GM20431 (cell line): ENCODE measurements around the gene ABCA9.
"Not testable (repeated sequence)": the region's sequence is repeated elsewhere in the genome, so short reads cannot be mapped to it uniquely, and the experiment has no call there.

Experiments
- in situ Hi-C: fragments of 300-500 bp; cut with MseI, MboI; formaldehyde crosslinking; loops from one replicate; pipeline ENCODE4 v1.15.0; 2020; ENCODE audit warnings: low sequenced_read_pairs; ENCODE audit not compliant: unreplicated experiment

The ABCA9 gene

DNA sequence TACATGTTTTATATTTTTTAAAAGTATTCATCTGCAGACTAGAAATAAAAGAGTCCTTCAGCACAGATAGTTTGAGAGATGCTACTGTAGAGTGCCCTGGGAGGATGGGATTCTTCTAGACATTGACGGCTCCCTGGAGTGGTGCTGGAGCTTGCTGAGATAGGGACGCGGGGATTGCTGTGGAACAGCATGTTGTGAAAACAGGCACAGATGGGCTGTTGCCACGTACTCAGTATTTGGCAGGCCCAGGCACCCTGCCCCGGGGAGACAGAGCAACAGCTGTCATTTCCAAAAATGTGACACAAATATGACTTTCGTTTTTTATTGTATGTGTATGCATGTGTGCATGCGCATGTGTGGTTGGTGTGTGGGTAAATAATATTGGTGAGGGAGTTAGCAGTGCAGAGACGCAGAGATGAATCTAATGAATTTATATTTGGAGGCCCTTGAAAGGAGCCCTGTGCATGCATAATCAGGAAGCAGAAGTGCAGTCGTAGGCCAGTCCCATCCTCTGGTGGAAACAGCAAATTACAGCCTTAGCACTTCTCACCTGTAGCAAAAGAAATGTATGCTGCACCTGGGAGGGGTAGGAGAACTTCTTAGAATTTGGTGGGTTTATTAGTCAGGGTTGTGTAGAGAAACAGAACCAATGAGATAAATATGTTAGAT lies 99.4 kb downstream of the ABCA9 start:
- in situ Hi-C loops: no loop called here

DNA sequence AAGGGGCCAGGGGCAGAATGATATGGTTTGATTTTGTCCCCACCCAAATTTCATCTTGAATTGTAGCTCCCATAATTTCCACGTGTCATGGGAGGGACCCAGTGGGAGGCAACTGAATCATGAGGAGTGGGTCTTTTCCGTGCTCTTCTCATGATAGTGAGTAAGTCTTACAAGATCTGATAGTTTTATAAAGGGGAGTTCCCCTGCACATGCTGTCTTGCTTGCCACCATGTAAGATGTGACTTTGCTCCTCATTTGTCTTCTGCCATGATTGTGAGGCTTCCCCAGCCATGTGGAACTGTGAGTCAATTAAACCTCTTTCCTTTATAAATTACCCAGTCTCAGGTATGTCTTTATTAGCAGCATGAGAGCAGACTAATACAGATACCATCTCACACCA lies 101.6 kb downstream of the ABCA9 start:
- in situ Hi-C loops: not testable (repeated sequence)

DNA sequence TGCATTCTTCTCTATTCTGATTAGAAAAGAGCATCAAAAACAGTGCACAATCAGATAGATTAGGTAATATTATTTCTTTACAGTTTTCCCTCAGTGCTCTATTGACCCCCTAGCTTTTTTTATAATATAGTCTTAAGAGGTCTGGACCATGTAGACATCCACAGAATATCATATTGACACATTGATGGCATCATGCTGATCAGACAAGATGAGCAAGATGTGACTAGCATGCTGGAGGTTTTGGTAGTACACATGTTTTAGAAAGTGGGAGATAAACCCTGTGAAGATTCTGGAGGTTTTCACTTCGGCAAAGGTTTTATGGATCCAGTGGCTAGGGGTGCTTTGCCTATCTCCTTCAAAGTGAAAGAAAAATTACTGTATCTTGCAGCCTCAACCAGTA lies 102.8 kb downstream of the ABCA9 start:
- in situ Hi-C loops: no loop called here

DNA sequence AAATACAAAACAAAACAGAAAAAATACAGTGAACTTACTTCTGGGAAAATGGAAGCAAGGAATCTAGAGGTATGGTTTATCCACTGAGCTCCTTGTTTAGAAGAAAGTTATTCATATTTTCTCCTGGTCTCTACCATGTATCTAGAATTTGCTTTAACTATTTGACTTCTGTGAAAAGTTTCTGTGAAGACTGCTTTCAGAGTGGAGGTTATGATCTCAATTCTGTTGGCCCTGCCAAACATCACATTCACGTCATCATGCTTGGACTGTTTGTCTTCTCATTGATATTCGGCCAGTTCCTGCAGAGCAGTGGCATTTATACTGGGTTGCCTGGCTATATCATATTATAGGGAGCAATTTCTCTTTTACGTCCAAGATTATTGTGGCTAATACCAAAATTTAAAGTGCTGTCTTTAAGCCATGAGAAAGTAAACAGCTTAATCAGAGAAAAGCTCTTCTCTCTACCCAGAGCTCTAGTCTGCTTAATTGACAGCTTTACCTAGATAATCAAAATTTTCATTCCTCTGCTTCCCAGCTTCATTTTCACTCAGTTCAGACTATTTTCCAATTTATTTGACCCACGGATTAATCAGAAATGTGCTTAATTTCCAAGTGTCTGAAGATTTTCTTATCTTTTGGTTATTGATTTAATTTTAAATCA lies 105.4 kb downstream of the ABCA9 start, which contains the start of gene ABCA8:
ABCA8 (minus strand) TSS at position 212 of the 661 bp plus-strand sequence. CDS start 13,358 bp downstream, outside the sequence.
- in situ Hi-C loops: no loop called here

DNA sequence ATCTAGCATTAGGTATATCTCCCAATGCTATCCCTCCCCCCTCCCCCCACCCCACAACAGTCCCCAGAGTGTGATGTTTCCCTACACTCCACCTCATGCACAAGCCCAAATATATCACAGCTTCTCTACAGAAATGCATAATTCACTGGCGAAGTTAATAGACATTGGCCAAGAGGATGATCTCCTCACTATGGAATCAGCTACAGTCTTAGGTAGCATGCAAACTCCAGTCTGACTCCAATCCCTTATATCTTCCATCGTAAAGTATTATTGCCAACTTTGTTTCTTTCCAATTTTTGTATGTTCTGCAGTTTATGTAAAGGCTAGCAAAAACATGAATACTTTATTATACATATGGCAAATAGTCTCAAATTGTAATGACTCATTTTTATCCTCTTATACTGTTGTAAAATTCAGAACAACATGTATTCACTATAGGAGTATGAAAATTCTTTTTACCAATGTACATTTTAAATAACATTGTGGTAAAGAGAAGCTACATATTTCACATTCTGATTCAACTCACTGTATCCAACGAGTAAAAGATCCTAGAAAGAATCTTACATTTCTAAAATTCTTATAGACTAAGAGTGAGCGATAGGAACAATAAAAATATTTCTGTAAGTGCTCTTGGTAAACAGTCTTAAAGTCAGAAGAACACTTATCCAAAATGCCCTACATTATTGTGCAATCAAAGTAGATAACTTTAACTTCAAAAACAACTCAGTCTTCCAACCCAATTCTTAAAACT lies 106.4 kb downstream of the ABCA9 start:
- in situ Hi-C loops: no loop called here

DNA sequence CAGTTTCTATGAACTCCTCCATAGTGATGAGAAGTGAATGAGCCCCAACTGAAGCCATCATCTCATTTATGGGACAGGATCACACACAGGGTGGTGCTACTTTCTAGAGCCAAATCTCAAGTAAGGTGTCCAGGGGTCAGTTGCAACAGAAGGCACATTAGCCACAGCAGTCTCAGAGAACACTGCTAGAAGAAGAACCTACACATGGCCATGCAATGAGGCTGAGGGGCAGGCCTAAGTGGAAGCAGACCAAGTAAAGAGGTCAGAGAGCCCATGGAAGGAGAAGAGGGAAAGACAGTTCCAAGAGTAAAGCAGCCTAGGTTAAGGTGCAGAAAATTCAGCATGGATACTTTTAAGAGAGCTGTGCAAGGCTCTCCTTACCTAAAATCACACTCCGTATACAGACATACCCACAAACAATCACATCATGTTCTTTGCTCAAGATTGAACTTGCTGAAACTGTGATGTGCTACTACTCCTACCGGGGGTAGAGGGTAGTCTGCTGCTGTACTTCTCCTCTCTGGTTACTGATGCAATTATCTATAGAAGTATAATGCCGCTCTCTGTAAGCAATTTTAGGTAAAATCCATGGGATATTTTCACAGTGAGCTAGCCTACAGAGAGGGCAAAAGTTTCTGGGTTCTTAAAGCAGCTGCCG lies 107.3 kb downstream of the ABCA9 start:
- in situ Hi-C loops: no loop called here

DNA sequence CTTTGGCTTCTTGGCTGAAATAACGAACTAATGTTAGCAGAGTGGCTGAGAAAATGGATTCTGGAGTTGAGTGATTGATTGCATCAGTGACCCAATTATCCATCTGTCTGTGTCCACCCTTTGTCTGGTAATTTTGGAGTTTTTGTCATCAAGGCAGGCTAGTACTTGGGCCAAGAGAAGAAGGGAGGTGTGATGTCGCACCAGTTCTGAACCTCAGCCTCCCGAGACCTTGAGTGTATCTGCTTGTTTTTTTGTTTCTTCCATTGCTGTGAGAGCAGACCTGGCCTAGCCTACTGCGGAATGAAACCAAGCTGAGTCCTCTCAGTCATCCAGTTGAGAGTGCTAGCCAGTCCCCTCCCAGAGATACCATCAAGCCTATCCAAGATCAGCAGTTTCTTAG lies 110.0 kb downstream of the ABCA9 start:
- in situ Hi-C loops: no loop called here

DNA sequence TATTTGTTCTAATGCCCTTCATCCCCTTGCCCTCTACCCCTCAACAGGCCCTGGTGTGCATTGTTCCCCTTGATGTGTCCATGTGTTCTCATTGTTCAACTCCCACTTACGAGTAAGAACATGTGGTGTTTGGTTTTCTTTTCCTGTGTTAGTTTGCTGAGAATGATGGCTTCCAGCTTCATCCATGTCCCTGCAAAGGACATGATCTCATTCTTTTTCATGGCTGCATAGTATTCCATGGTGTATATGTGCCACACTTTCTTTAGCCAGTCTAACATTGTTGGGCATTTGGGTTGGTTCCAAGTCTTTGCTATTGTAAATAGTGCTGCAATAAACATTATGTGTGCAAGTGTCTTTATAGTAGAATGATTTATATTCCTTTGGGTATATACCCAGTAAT lies 112.9 kb downstream of the ABCA9 start:
- in situ Hi-C loops: not testable (repeated sequence)

DNA sequence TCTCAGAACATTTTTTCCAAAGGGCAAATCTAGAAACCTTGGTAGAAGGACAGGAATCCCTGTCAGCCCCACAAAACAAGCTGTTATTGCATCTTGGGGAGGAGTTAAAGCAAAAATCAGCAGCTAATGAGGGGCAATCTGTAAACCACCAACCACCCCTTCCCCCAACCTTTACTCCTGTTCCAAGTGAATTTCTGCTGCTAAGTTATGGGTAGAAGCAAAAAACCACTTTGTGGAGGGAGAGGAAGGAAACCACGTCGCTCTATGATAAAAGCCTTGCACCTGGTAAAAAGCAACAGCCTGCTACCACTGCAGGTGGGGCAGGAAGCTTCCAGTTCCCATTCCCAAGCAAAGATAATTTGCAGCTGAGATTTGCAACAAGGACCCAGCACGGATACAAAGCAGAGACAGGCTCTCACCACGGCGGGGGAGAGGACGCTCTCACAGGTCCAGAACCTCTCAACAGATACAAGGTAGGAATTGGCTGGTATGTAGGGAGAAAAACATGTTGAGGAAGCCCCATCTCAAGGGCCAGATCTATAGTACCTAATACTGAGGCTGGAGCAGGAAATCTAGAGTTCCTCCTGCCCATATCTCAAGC lies 116.2 kb downstream of the ABCA9 start:
- in situ Hi-C loops: no loop called here

DNA sequence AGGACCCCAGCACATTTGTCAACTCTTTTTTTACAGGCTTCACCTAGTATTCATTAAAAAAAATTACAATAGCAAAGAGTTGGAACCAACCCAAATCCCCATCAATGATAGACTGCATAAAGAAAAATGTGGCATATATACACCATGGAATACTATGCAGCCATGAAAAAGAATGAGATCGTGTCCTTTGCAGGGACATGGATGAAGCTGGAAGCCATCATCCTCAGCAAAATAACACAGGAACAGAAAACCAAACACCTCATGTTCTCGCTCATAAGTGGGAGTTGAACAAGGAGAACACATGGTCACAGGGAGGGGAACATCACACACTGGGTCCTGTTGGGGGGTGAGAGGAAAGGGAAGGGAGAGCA lies 116.9 kb downstream of the ABCA9 start:
- in situ Hi-C loops: not testable (repeated sequence)

DNA sequence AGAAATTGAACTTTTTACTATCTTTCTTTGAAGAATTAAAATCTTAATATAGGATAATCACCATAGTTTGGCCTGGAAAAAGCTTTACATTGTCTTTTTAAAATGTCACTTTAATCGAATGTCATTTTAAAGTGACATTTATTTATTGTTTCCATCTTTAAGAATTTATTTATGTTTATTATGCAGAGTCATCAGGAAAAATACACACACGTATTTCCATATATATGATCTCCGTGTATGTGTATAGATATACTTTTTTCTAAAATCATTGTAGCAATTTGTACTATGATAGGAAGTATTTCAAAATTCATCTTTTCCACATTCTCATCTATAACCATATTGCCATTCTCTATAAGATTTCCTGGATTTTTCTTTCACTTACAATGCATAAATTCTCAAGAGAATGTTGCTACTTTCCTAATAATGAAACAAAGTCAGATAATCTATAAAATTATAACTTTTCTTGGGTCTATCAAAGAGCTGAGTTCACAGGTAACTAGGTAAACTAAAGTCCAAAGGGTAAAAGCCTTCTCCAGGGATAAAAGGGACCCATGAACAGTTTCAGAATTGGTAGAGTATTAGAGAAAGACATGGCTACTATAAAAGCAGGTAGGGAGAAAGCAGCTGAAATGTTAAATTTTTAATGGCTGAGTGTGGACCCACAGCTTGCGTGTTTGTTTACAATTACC lies 117.5 kb downstream of the ABCA9 start:
- in situ Hi-C loops: no loop called here

DNA sequence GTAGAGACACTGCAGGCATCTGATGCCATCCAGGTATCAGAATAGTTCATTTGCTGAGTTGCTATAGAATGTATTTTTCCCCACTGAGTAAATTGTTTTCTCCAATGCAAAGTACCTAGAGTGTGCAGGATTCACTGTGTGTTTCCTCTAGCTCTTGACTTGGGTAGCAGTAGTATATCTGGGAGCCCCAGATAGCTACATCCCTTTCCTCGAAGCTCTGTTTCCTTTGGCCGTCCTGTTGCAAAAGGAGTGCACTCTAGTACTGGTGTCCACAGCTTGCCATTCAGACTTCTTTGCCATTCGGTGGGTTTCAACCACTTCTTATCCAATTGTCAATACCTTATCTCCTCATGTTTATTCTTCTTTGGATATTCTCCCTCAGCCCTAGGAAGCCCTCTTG lies 118.3 kb downstream of the ABCA9 start:
- in situ Hi-C loops: no loop called here

DNA sequence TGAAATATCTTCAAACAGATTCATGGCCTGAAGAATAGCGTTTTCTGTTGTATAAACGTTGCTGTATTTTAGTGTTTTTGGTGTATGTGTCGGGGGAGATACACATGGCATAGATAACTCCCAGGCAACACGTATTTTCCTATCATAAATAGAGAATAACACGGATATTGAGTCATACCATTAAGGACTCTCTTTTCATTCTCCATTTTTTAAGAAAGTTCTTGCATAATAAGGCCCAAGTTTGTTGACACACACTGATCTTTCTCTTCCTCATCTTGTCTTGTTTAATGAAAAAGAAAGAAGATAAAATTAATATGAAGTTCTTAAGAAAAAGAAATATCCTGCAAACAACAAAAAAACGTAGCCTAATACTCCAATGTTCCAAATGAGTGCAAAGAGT lies 119.0 kb downstream of the ABCA9 start:
- in situ Hi-C loops: no loop called here

DNA sequence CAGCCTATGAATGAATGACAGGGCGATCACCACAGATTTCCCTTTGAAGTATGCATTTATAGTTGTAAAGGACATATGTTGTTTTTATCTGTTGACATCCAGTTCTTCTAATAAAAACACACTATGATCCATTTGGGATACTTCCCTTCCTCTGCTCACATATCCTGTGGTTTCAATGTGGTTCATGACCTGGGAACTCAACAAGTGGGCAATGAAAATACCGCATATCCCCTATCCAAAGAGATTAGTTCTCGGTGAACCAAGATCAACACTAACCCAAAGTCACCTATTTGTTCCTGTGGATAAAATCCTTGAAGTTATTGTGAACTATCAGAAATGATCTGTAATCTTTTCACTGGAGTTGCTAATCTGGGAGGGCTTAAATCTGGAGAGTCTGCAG lies 121.5 kb downstream of the ABCA9 start:
- in situ Hi-C loops: no loop called here

DNA sequence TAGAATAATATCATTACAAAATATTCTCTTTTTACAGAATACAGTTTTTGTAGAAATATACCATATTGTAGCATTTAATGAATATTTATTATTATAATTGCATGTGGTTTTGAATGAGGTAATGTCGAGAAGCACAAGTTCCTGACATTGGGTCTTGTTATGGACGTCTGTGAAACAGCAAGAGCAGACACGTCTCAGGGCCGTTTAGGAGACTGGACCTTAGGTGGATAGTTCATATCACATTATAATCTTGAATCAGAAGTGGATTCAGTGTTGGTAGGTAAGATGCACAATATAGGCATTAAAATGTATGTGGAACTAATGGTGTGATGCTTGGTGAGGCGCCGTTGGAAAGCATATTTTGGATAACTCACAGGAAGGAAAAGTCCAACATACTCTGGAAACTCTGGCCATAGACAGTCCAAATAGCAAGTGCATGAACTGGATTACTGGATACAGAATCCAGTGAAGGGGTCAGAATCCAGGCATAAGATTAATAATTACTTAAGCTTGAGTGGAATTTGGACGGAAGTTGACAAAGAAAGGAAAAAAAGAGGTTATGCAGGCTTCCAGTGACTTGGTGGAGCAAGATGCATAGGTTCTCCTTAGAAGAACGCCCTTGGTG lies 122.7 kb downstream of the ABCA9 start:
- in situ Hi-C loops: no loop called here

DNA sequence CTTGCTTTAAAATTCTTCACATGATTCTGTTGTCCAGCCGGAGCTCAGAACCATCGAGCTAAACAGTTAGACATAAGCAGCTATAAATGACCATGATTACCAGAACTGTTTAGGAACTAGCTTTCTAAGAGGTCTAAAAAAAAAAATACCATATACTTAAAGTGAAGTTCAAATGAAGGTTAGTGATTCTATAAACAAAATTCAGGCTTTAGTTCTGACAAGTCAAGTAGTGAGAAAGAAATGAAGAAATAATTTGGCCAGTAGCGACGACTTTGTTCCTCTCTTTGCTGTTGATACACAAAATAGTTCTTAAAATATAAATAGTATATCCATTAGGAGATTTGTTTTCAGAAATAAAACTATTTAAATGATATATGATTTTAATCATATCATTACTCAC lies 133.2 kb downstream of the ABCA9 start:
- in situ Hi-C loops: no loop called here

DNA sequence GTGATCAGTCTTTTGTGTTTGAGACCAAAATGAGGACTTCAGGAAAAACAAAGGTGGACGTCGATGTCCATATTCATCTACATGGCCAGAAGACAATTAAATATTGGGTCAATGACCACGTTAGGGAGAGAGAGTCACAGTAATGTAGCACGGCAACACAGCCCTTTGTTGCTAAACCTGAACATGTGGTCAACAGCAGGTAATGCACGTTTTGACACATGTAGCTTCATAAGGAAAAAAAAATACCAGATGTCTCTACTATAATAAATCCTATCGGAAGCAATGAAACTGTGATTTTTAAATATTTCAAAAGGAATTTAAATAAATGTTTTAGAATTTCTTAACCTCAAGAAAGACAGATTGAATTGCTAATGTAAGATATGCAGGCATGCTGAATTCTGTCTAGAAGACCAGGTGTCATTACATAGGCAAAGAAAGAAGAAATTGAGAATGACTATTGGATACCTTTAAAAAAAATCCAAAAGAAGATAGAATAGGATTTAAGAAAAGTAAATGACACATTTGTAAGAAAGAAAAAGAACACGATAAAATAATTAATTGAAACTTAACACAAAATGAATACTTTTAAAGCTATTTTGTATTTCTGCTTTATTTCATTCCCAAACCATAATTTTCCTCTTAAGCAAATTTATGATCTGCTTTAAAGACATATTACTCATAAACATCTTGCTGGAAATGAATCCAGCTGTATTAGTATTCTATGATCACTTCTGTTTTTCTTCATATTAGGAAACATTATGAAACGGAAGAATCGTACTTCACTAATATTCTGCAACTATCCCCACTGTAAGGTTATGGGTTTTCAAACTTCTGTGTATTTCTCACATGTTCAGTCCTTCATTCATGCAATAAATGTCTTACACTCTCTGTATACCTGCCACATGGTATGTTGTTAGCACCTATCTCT lies 135.7 kb downstream of the ABCA9 start:
- in situ Hi-C loops: no loop called here
